ENCODE results near the gene THAP12.
"Not testable (repeated sequence)": the region's sequence is repeated elsewhere in the genome, so short reads cannot be mapped to it uniquely, and the experiment has no call there.

The THAP12 gene

GRCh38 chr11:76330651-76331050, 50.3 kb downstream of the THAP12 start:
- no peak overlapping the region for H3K27ac Mint-ChIP-seq
- ATAC-seq (replicated peaks) (no peak), DNase-seq (no peak)
- peaks cover 0 to 6% of the 10 kb centered on the region in 2 donors for H3K27me3 Mint-ChIP-seq
- no peak overlapping the region for H3K4me3 Mint-ChIP-seq
- no peaks in the 10 kb centered on the region for H3K4me1 Mint-ChIP-seq (ENCODE audit: low read depth in 2 of 2)
- no peaks in the 10 kb centered on the region for H3K9me3 Mint-ChIP-seq
- peaks cover 3% of the 10 kb centered on the region for H3K36me3 Mint-ChIP-seq (ENCODE audit: insufficient read depth)

- no peak for DNase-seq
- H3K27ac Mint-ChIP-seq, result no peak overlapping the region
Observed at GRCh38 chr11:76329983-76330382, 50.9 kb downstream of the THAP12 start.

GRCh38 chr11:76329084-76329648, 51.8 kb downstream of the THAP12 start:
- Mint-ChIP-seq H3K27me3 (peaks cover 0 to 14% of the 10 kb centered on the region in 2 donors), H3K27ac (no peak overlapping the region), H3K4me3 (no peak overlapping the region), H3K36me3 (ENCODE audit: insufficient read depth) (peaks cover 3% of the 10 kb centered on the region), H3K4me1 (ENCODE audit: low read depth in 2 of 2) (no peaks in the 10 kb centered on the region), H3K9me3 (no peaks in the 10 kb centered on the region)
- ATAC-seq (replicated peaks) (no peak), DNase-seq (no peak)

More at GRCh38 chr11:76329983-76330382, 50.9 kb downstream of the THAP12 start:
- H3K4me1 Mint-ChIP-seq (ENCODE audit: low read depth in 2 of 2), result no peaks in the 10 kb centered on the region
- no peak for ATAC-seq (replicated peaks)
- H3K4me3 Mint-ChIP-seq, result no peak overlapping the region
- H3K36me3 Mint-ChIP-seq (ENCODE audit: insufficient read depth), result peaks cover 3% of the 10 kb centered on the region
- H3K9me3 Mint-ChIP-seq, result no peaks in the 10 kb centered on the region
- H3K27me3 Mint-ChIP-seq, result peaks cover 0 to 13% of the 10 kb centered on the region in 2 donors

- Mint-ChIP-seq H3K4me1 (ENCODE audit: low read depth in 2 of 2) (no peaks in the 10 kb centered on the region), H3K4me3 (no peak overlapping the region), H3K36me3 (ENCODE audit: insufficient read depth) (peaks cover 3% of the 10 kb centered on the region), H3K27me3 (peaks cover 0 to 26% of the 10 kb centered on the region in 2 donors), H3K9me3 (no peaks in the 10 kb centered on the region), H3K27ac (no peak overlapping the region)
- DNase-seq (no peak), ATAC-seq (replicated peaks) (no peak)
Observed at GRCh38 chr11:76327756-76328388, 53.1 kb downstream of the THAP12 start.

- peaks cover 3% of the 10 kb centered on the region for H3K36me3 Mint-ChIP-seq (ENCODE audit: insufficient read depth)
- no peak overlapping the region for H3K27ac Mint-ChIP-seq
- no peak overlapping the region for H3K4me3 Mint-ChIP-seq
- no peak for DNase-seq
- no peak for ATAC-seq (replicated peaks)
- peaks cover 0 to 32% of the 10 kb centered on the region in 2 donors for H3K27me3 Mint-ChIP-seq
- H3K4me1 Mint-ChIP-seq (ENCODE audit: low read depth in 2 of 2), result no peaks in the 10 kb centered on the region
- H3K9me3 Mint-ChIP-seq, result no peaks in the 10 kb centered on the region
Observed at GRCh38 chr11:76327202-76327601, 53.7 kb downstream of the THAP12 start.

- no peak overlapping the region for H3K27ac Mint-ChIP-seq
- H3K27me3 Mint-ChIP-seq, result peaks cover 16 to 50% of the 10 kb centered on the region in 2 donors
- no peak overlapping the region for H3K4me3 Mint-ChIP-seq
- no peaks in the 10 kb centered on the region for H3K9me3 Mint-ChIP-seq
- ATAC-seq (replicated peaks) (no peak), DNase-seq (no peak)
- no peaks in the 10 kb centered on the region for H3K4me1 Mint-ChIP-seq (ENCODE audit: low read depth in 2 of 2)
- peaks cover 3% of the 10 kb centered on the region for H3K36me3 Mint-ChIP-seq (ENCODE audit: insufficient read depth)
Observed at GRCh38 chr11:76325185-76325584, 55.7 kb downstream of the THAP12 start.

GRCh38 chr11:76323804-76324203, 57.1 kb downstream of the THAP12 start:
- Mint-ChIP-seq H3K27me3 (peaks cover 25 to 62% of the 10 kb centered on the region in 2 donors), H3K36me3 (ENCODE audit: insufficient read depth) (no peaks in the 10 kb centered on the region), H3K27ac (no peak overlapping the region), H3K4me3 (no peak overlapping the region), H3K9me3 (no peaks in the 10 kb centered on the region), H3K4me1 (ENCODE audit: low read depth in 2 of 2) (no peaks in the 10 kb centered on the region)
- DNase-seq (no peak), ATAC-seq (replicated peaks) (no peak)

GRCh38 chr11:76323375-76323774, 57.6 kb downstream of the THAP12 start:
- not testable (repeated sequence) for ATAC-seq (replicated peaks); H3K27ac Mint-ChIP-seq; DNase-seq; H3K4me1 Mint-ChIP-seq (ENCODE audit: low read depth in 2 of 2); H3K36me3 Mint-ChIP-seq (ENCODE audit: insufficient read depth); H3K9me3 Mint-ChIP-seq; H3K4me3 Mint-ChIP-seq
- peaks cover 26 to 64% of the 10 kb centered on the region in 2 donors for H3K27me3 Mint-ChIP-seq

GRCh38 chr11:76322942-76323341, 58.0 kb downstream of the THAP12 start:
- Mint-ChIP-seq H3K9me3 (no peaks in the 10 kb centered on the region), H3K27me3 (peaks cover 26 to 66% of the 10 kb centered on the region in 2 donors), H3K4me3 (no peak overlapping the region), H3K4me1 (ENCODE audit: low read depth in 2 of 2) (no peaks in the 10 kb centered on the region), H3K27ac (no peak overlapping the region), H3K36me3 (ENCODE audit: insufficient read depth) (no peaks in the 10 kb centered on the region)
- ATAC-seq (replicated peaks) (no peak), DNase-seq (no peak)

- Mint-ChIP-seq H3K27me3 (peaks cover 26 to 70% of the 10 kb centered on the region in 2 donors), H3K27ac (no peak overlapping the region), H3K36me3 (ENCODE audit: insufficient read depth) (no peaks in the 10 kb centered on the region), H3K9me3 (no peaks in the 10 kb centered on the region), H3K4me1 (ENCODE audit: low read depth in 2 of 2) (no peaks in the 10 kb centered on the region), H3K4me3 (no peak overlapping the region)
- DNase-seq, result no peak
- no peak for ATAC-seq (replicated peaks)
Observed at GRCh38 chr11:76322540-76322939, 58.4 kb downstream of the THAP12 start.

- no peaks in the 10 kb centered on the region for H3K4me1 Mint-ChIP-seq (ENCODE audit: low read depth in 2 of 2)
- H3K27ac Mint-ChIP-seq, result no peak overlapping the region
- no peaks in the 10 kb centered on the region for H3K36me3 Mint-ChIP-seq (ENCODE audit: insufficient read depth)
- ATAC-seq (replicated peaks) (no peak), DNase-seq (no peak)
- no peak overlapping the region for H3K4me3 Mint-ChIP-seq
- no peaks in the 10 kb centered on the region for H3K9me3 Mint-ChIP-seq
- H3K27me3 Mint-ChIP-seq, result peaks cover 26 to 70% of the 10 kb centered on the region in 2 donors
Observed at GRCh38 chr11:76321820-76322524, 59.0 kb downstream of the THAP12 start.

- no peaks in the 10 kb centered on the region for H3K9me3 Mint-ChIP-seq
- peaks cover 26 to 70% of the 10 kb centered on the region in 2 donors for H3K27me3 Mint-ChIP-seq
- H3K4me3 Mint-ChIP-seq, result no peak overlapping the region
- ATAC-seq (replicated peaks), result no peak
- H3K4me1 Mint-ChIP-seq (ENCODE audit: low read depth in 2 of 2), result no peaks in the 10 kb centered on the region
- no peak for DNase-seq
- H3K36me3 Mint-ChIP-seq (ENCODE audit: insufficient read depth), result no peaks in the 10 kb centered on the region
- no peak overlapping the region for H3K27ac Mint-ChIP-seq
Observed at GRCh38 chr11:76321340-76321739, 59.6 kb downstream of the THAP12 start.

GRCh38 chr11:76320929-76321328, 60.0 kb downstream of the THAP12 start:
- no peak overlapping the region for H3K27ac Mint-ChIP-seq
- no peaks in the 10 kb centered on the region for H3K9me3 Mint-ChIP-seq
- no peaks in the 10 kb centered on the region for H3K4me1 Mint-ChIP-seq (ENCODE audit: low read depth in 2 of 2)
- no peak overlapping the region for H3K4me3 Mint-ChIP-seq
- peaks cover 26 to 66% of the 10 kb centered on the region in 2 donors for H3K27me3 Mint-ChIP-seq
- ATAC-seq (replicated peaks) (no peak), DNase-seq (no peak)
- no peaks in the 10 kb centered on the region for H3K36me3 Mint-ChIP-seq (ENCODE audit: insufficient read depth)

GRCh38 chr11:76319798-76320197, 61.1 kb downstream of the THAP12 start:
- H3K27ac Mint-ChIP-seq; H3K4me1 Mint-ChIP-seq (ENCODE audit: low read depth in 2 of 2); H3K4me3 Mint-ChIP-seq; DNase-seq; H3K9me3 Mint-ChIP-seq; H3K36me3 Mint-ChIP-seq (ENCODE audit: insufficient read depth); ATAC-seq (replicated peaks): not testable (repeated sequence)
- H3K27me3 Mint-ChIP-seq, result peaks cover 26 to 56% of the 10 kb centered on the region in 2 donors

Measured in effector memory CD8-positive, alpha-beta T cell (primary cell).